Midbrain (tissue), 1 donor: Measurements from ENCODE around the gene TMEM147.

Experiments used
- DNase-seq: peaks from one replicate; lab custom pipeline; 2025; lab: John Stamatoyannopoulos, UW

Gene TMEM147

GRCh38 chr19:35549174-35549788, 3.9 kb downstream of the TMEM147 start:
- DNase-seq, result peak; percentile 46

DNA sequence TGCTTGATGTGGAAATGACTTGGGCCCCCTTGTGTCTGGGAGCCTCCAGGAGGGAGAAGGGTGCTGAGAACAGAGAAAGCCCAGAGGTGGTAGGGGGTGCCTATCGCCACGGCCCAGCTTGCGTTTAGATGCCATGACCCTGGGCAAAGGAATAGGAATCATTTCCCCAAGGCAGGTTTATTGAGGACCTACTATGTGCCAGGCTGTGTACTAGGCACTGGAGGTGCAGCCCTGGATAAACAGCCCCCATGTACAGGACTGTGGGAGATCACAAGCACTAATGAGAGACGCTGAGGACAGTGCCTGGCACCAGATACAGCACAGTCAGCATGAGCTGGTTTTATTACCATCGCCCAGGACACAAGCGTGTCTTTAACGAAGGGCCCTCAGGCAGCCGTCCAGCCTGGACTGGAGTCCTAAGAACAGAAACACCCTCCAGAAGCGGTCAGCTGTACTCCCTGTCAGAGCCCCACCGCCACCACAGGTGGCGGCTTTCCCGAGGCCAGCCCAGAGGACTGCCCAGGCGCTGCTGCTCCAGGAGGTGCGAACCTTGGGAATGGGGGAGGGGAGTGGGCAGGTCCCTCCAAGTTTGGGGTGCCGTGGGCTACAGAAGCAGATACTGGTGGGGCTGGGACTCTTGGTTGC, 4.6 kb downstream of the TMEM147 start:
- DNase-seq, result no peak

DNA sequence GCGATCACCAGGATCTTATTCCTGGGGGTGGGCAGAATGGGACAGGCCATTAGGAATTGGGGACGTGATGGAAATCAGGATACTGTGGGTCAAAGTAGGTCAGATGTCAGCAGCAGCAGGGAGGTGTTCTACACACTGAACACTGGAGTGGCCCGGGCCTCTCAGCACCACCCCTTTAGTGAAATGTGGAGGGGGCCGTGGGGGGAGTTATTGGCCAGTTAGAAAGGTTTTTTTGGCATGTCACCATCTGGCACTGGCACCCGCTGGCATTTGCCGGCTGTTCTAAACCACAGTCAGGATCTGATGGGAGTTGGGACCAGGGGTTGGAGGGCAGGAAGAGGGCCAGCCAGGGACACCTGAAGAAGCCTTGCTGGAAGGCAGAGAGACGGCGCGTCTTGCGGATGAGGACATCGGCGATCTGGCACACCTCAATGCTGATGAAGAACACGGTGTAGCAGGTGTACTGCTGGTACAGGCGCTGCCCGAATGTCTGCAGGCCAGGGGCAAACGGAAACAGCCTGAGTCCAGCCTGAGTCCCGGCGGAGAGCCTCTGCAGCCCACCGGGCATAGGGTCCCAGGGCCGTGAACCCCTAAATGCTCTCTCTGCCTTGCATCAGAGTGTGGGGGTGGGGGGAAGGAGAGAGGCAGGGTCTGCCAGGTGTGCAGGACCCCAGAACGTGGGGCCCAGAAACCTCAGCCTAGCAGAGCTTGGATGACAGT, 5.8 kb downstream of the TMEM147 start:
- DNase-seq, result no peak

- DNase-seq, result no peak
Observed at GRCh38 chr19:35552534-35553384, 7.3 kb downstream of the TMEM147 start.

DNA sequence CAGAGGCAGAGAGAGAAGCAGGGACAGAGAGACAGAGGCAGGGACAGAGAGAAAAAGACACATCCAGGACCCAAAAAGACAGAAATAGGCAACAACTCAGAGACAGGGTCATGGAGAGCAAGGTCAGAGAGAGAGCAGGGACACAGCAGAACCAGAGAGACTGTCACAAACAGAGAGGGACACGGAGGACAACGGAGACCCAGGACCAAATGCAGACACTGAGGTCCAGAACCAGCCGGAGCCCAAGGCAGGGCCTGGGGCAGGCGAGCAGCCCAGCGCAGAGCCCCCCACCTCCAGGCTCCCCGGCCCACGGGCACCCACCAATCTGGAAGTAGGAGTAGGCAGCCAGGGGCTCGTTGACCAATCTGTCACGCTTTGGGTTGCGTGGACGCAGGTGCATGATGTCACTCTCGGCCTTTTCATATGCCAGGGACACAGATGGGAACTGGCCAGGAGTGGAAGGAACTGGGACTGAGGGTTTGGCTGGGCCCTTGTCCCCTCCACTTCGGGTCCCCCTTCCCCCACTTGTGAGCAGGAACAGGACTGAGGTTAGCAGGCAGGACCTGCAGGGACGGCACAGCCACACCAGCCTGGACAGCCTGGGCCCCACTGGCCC, 8.1 kb downstream of the TMEM147 start:
- DNase-seq, result no peak

DNA sequence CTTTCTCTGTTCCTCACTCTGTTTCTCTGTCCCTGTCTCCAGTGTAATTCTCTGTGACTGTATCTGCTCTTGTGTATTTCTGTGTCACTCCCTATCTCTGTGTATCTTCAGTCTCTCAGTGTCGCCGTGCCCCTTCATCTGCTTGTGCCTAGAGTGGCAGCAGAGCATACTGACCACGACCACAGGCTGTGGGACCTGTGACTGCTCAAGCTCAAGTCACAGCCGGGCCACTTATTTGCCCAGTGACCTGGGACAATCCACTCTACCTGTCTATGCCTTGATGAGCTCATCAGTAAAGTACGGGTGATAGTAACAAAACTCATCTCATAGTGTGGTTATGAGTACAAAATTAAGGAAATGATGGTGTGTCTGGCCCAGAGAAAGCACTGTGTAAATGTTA, 8.7 kb downstream of the TMEM147 start:
- no peak for DNase-seq

DNA sequence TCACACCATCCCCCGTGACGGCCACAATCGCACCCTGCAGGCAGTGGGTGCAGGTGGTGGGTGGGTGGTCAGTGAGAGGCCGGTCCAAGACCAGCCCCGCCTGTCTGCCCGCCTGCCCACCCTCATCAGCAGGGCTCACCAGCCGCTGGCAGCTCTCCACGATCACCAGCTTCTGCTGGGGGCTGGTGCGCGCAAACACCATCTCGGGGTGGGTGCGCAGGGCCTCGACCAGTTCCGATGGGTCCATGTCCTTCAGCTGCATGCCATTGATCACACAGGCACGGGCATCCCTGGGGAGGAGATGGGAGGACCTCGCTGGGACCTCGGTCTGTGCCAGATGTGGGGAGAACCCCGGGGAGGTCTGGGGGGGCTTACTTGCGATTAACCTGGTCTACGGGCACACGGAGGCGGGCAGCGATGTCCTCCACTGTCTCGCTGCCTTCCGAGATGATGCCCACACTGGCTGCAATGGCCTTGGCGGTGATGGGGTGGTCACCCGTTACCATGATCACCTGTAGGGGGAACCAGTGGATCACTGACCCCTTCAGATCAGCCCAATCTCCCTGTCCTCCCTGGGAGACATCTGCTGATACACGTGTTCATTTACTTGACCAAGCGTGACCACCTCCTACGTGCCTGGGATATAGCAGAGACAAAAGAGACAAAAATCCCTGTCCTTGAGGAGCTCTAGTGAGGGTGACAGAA, 10.0 kb downstream of the TMEM147 start:
- DNase-seq, result no peak

GRCh38 chr19:35556025-35556590, 10.7 kb downstream of the TMEM147 start:
- DNase-seq, result no peak

DNA sequence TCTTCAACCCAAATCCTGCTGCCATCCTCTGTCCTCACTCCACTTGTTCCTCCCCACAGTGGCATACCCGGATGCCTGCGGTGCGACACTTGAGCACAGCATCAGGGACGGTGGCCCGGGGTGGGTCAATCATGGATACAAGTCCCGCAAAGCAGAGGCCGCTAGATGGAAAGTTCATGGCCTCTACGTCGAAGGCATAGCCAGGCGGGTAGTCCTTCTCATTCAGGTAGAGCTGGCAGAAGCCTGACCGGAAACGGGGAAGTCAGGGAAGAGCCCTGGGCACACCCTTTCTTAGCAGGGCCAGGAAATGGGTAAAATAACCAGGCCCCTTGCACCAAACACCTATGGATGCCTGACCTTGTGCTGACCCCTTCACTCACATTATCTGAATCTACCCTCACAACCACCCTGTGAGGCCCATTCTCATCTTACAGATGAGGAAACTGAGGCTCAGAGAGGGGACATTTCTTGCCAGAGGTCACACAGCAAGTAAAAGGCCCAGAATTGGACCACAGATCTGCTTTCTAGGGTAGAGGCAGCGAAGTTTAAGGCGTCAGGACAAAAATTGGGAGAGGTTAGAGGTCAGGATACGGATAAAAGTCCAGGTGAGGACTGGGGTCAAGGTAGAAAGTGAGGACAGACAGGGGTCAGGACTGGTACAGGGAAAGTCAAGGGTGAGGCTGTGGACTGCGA, 11.6 kb downstream of the TMEM147 start:
- DNase-seq, result no peak

GRCh38 chr19:35557539-35558399, 12.3 kb downstream of the TMEM147 start:
- no peak for DNase-seq

DNA sequence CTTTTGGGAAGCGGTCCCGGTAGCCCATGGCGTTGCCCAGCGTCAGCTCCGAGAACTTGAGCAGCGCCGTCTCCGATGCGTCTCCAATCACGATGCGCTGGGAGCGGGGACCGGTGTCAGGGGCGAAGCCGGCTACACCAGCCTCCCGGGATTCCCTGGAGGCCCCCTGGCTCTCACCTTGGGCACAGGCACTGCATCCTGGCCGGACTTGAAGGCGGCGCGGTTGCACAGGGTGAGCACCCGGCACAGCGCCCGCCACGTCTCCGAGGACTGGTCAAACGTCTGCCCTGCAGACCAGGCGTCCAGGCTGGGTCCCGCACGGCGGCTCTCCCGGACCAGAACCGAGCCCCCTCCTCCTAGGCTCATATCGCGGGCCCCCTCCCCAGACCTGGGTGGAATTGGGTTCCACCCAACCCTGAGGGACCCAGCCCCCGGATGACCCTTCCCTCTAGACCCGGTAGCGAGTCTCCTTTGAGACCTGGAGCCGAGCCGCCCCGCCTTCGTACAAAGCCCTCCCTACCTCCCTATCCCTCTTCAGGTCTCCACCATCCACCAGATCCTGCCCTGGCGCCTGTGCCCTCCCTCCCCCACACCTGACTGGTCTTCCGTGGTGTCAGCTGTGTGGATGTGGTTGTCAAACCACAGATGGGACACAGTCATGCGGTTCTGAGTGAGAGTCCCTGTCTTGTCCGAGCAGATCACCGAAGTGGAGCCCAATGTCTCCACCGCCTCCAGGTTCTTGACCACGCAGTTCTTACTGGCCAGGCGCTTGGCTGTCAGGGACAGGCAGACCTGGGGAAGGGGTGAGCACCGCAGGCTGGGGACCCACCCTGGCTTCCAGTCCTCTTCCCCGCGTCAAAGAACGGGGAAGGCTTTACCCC, 13.2 kb downstream of the TMEM147 start:
- DNase-seq, result no peak

DNA sequence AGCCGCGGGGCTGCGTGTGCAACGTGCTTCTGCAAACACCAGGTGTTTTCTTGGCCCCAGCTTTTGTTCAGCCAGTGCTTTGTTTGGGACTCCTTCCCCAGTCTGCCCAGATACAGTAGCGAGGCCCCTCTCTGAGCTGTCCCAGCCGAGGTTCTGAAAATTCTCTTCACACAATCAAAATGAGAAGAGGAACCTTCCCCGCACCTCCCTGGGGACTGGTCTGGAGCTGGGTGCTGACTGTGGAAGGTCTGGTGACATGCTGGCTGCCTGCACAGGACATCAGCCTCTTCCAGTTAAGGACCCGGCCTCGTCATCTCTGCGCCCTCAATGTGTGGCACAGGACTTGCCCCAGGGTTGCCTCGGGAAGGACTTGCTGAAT, 13.8 kb downstream of the TMEM147 start:
- DNase-seq, result no peak

GRCh38 chr19:35559781-35560180, 14.4 kb downstream of the TMEM147 start:
- no peak for DNase-seq

- DNase-seq, result no peak
Observed at GRCh38 chr19:35560271-35560670, 14.8 kb downstream of the TMEM147 start.

DNA sequence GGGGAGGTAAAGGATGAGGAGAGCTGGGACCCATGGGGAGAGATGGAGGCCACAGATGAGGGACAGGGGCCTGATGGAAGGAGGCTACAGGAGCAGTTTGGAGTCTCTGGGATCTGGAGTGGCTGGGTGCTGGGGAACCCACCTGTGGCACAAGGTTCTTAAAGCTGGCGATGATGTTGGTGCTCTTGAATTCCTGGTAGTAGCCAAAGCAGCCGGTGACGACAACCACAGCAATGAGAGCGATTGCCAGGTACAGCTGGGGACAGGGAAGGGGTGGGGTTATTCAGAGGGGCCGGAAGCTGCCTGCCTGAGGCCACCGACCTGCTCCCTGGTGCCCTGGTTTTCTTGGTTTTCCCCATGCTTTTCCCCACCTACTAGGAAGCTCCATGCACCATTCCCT, 15.3 kb downstream of the TMEM147 start:
- no peak for DNase-seq

DNA sequence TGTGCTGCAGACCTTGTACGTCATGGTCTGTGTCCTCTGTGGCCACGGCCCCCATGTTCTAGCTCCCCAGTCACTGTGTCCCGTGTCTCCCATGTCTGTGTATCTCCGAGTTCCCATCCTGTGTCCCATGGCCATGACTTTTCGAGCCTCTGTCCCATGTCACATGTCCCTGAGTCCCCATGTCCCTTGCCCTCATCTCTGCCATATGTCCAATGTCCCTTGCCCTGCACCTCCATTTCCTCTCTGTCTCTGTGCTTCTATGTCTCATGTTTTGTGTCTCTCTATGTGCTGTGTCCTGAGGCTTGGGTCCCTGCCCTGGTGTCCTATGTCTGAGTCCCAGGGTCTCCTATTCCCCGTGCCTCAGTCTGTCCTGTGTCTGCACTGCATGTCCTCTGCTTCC, 16.0 kb downstream of the TMEM147 start:
- DNase-seq, result no peak

GRCh38 chr19:35562336-35562735, 16.9 kb downstream of the TMEM147 start:
- DNase-seq, result no peak

- DNase-seq, result no peak
Observed at GRCh38 chr19:35562776-35563175, 17.4 kb downstream of the TMEM147 start.
